Progenitor cell of endocrine pancreas (in vitro differentiated cells): ENCODE results near the gene MEGF8. TPM values are rescaled to one million over a fixed set of nuclear protein-coding genes. Genes with fewer than 3 reads are reported as not detected.

Source experiments
- DNase-seq: peaks from one replicate; pipeline ENCODE4 v3.0.0; 2021; ENCODE audit warnings: low spot score; ENCODE audit not compliant: unreplicated experiment
- H3K27ac Mint-ChIP-seq: 2 replicates; pipeline ENCODE4 v1.8.0; 2021; ENCODE audit warnings: mild to moderate bottlenecking, moderate library complexity, mixed read lengths
- H3K27me3 Mint-ChIP-seq: 2 replicates; pipeline ENCODE4 v1.8.0; 2021; ENCODE audit warnings: mixed read lengths
- H3K36me3 Mint-ChIP-seq: 2 replicates; pipeline ENCODE4 v1.8.0; 2022; ENCODE audit warnings: mixed read lengths; ENCODE audit not compliant: insufficient read depth
- H3K4me1 Mint-ChIP-seq: 2 replicates; pipeline ENCODE4 v1.8.0; 2021; ENCODE audit warnings: low read depth, mixed read lengths
- H3K4me3 Mint-ChIP-seq: 2 replicates; pipeline ENCODE4 v1.8.0; 2021; ENCODE audit warnings: low read depth, mild to moderate bottlenecking, moderate library complexity, mixed read lengths
- H3K9me3 Mint-ChIP-seq: 2 replicates; pipeline ENCODE4 v1.8.0; 2021; ENCODE audit warnings: low read depth, mixed read lengths
- total RNA-seq: library from RNA; stranded (reverse); gene quantifications from 2 replicates; pipeline ENCODE4 v1.2.1, GENCODE V29; 2021
- TF ChIP-seq, protein P1 (sequence below): fragments of 200-600 bp; sonication (generic); IDR thresholded peaks from one replicate; pipeline ENCODE4 v1.5.0; 2021; ENCODE audit warnings: antibody characterized with exemption, mild to moderate bottlenecking; ENCODE audit not compliant: unreplicated experiment

Gene MEGF8
- total RNA-seq, 1 donor from 2014 or later = 61.7 TPM

DNA sequence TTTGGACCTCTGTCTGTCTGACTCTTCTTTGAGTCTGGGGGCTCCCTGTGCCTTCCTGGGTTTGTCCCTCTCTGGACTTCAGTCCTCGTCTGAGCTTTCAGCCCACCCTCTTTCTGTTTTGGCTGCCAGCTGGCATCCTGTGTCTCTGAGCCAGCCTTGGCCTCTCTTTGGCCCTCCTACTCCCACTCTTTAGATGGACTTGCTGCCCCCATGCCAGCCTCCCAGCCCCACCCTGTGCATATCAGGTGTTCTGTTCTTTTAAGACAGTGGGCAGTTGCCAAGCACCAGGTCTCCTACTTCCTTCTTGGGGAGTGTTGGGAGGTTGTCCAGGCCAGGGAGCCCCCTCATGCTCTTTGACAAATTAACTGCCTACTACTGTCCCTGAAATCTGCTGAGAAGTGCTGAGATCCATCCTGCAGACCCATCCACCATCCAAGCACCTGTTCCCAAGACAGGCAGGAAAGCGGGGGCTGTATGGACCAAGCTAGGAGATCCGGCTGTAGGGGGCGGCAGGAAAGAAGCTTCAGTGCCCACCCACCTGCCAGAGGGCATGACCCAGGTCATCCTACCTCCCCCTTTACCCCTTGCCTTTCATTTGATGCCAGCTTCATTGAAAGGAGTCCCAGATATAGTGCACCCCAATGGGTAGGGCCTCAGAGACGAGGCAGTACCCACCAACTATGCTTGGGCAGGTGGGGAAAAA lies 46.8 kb upstream of the MEGF8 start:
- H3K4me1 Mint-ChIP-seq = peaks cover 25% of the 10 kb centered on the region
- H3K9me3 Mint-ChIP-seq = no peaks in the 10 kb centered on the region
- H3K4me3 Mint-ChIP-seq = peak overlapping the region; percentile 89
- no peaks in the 10 kb centered on the region for H3K27me3 Mint-ChIP-seq
- peak overlapping the region; percentile 93 for H3K27ac Mint-ChIP-seq
- H3K36me3 Mint-ChIP-seq = peaks cover 5% of the 10 kb centered on the region
- no peak for DNase-seq
- TF ChIP-seq, protein P1, sequence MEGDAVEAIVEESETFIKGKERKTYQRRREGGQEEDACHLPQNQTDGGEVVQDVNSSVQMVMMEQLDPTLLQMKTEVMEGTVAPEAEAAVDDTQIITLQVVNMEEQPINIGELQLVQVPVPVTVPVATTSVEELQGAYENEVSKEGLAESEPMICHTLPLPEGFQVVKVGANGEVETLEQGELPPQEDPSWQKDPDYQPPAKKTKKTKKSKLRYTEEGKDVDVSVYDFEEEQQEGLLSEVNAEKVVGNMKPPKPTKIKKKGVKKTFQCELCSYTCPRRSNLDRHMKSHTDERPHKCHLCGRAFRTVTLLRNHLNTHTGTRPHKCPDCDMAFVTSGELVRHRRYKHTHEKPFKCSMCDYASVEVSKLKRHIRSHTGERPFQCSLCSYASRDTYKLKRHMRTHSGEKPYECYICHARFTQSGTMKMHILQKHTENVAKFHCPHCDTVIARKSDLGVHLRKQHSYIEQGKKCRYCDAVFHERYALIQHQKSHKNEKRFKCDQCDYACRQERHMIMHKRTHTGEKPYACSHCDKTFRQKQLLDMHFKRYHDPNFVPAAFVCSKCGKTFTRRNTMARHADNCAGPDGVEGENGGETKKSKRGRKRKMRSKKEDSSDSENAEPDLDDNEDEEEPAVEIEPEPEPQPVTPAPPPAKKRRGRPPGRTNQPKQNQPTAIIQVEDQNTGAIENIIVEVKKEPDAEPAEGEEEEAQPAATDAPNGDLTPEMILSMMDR = no peak

DNA sequence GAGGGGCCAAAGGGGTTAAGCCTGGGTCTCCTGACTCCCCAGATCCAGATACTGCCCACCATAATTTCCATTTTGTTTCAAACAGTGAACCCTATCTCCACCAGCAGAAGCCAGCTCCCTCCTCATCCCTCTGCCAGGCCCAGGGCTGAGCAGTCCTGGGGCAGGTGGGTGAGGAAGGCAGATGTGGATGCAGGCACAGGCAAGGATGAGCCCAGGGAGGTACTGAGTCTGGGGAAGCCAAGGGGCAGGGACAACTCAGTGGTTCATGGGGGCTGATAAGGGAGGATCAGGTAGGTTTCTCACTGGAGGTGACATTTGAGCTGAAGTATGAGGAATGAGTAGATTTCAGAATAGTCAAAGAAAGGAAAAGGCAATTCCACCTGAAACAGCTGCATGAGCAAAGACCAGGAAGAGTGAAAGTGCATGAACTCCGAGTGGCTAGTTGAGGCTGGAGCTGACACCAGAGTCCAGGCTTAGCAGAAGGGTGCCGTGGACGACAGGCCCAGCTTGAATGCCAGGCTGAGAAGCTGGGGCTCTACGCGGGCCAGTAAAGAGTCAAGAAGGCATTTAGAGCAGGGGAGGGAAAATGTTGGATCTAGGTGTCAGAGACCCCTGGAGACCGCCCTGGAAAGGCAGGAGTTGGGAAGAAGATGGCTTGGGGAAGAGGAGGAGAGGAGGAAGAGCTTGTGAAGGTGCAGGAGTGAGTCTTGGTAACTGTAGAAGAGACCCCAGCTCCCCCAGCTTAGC lies 46.1 kb upstream of the MEGF8 start:
- Mint-ChIP-seq H3K9me3 (no peaks in the 10 kb centered on the region), H3K4me3 (peak overlapping the region; percentile 89), H3K36me3 (peaks cover 5% of the 10 kb centered on the region), H3K27me3 (no peaks in the 10 kb centered on the region), H3K27ac (peak overlapping the region; percentile 93), H3K4me1 (peaks cover 25% of the 10 kb centered on the region)
- no peak for DNase-seq
- TF ChIP-seq, protein P1 = no peak

DNA sequence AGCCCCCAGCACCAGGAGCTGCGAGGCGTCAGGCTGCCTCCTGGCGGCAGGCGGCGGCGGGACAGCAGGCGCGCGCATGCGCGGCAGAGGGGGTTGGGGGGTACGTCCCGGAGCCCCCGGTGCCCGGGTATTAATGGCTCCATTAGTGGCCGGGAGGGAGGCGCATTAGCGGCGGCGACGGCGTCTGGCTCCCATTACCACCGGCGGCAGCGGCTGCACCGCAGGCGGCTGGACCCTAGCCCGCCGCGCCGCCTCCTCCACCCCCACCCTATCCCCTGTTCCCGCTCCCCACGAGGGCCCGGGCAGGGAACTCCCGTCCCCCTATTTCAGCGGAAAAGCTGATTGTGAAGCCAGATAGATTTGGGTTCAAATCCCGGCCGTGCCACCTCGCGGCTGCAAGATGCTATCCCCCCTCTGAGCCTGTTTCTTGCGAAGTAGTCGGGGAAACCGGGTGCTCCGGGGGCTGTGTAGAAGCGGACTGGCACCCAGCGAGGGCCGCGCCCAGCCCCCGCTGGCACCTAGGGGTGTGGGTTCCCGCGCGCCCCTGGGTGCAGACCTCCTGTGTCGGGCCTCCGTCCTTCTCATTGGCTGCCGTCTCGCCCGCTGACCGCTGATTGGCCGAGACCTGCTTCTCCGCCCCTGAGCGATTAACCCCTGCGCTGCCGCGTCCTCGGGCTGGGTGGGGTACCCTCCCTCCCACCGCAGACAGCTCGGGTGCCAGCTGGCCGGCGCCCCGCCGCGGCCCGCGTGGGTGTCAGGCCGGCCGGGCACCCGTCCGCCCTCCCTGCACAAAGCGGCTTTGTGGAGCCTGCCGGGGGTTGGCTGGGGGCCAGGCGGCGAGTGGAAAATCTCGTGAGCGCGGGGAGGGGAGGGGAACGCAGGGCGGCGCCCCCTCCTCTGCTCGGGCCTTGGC lies 45.3 kb upstream of the MEGF8 start:
- H3K9me3 Mint-ChIP-seq = no peaks in the 10 kb centered on the region
- H3K27me3 Mint-ChIP-seq = no peaks in the 10 kb centered on the region
- TF ChIP-seq, protein P1 = peak; percentile 93
- DNase-seq = peak; percentile 79
- peaks cover 4% of the 10 kb centered on the region for H3K36me3 Mint-ChIP-seq
- H3K4me1 Mint-ChIP-seq = peaks cover 31% of the 10 kb centered on the region
- peak overlapping the region; percentile 93 for H3K27ac Mint-ChIP-seq
- H3K4me3 Mint-ChIP-seq = peak overlapping the region; percentile 89

DNA sequence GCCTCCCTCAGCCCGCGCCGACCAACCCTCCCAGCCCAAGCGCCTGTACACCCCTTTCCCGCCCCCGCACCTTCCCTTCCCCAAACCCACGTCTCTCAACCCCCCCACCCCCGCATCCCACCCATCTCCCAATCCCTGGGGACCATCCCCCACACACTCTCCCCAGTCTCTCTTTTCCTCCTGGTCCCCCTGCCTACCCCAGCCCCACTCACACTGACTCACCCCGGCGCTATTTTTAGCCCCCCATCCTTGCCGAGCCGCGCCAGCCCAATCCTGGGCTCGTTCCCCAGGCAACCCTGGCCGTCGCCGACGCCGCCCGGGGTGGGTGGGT lies 44.7 kb upstream of the MEGF8 start:
- peaks cover 3% of the 10 kb centered on the region for H3K36me3 Mint-ChIP-seq
- H3K4me3 Mint-ChIP-seq = no peak overlapping the region
- H3K27me3 Mint-ChIP-seq = no peaks in the 10 kb centered on the region
- TF ChIP-seq, protein P1 = no peak
- no peak for DNase-seq
- H3K4me1 Mint-ChIP-seq = peaks cover 34% of the 10 kb centered on the region
- H3K9me3 Mint-ChIP-seq = no peaks in the 10 kb centered on the region
- H3K27ac Mint-ChIP-seq = no peak overlapping the region
